HUES64 (cell line): Measurements from ENCODE around the gene PCDHGA11.
A peak's percentile ranks its signal among the peaks of the same experiment; 100 is the strongest.
"Not testable (repeated sequence)": the region's sequence is repeated elsewhere in the genome, so short reads cannot be mapped to it uniquely, and the experiment has no call there.

Source experiments
- H3K27ac ChIP-seq: 2 replicates; pipeline ENCODE4 v1.7.0; 2013; ENCODE audit warnings: low read depth, low read length, inconsistent platforms
- H3K27me3 ChIP-seq: 2 replicates; pipeline ENCODE4 v1.6.1; 2013; ENCODE audit warnings: mild to moderate bottlenecking, low read length; ENCODE audit not compliant: insufficient read depth
- H3K36me3 ChIP-seq: 2 replicates; pipeline ENCODE4 v1.6.1; 2013; ENCODE audit warnings: mild to moderate bottlenecking, low read length; ENCODE audit not compliant: insufficient read depth
- H3K4me1 ChIP-seq: 2 replicates; pipeline ENCODE4 v1.6.1; 2013; ENCODE audit warnings: mild to moderate bottlenecking, low read length, moderate library complexity; ENCODE audit not compliant: insufficient read depth
- H3K4me3 ChIP-seq: 2 replicates; pipeline ENCODE4 v1.5.1; 2013; ENCODE audit warnings: mild to moderate bottlenecking, low read length, moderate library complexity
- H3K9ac ChIP-seq: 2 replicates; pipeline ENCODE4 v1.6.1; 2013; ENCODE audit warnings: mild to moderate bottlenecking, low read depth, low read length
- H3K9me3 ChIP-seq: 2 replicates; pipeline ENCODE4 v1.6.1; 2013; ENCODE audit warnings: low read depth, low read length; ENCODE audit not compliant: insufficient read depth
- WGBS: fragments of 150-250, 120-280 bp; methylation state at CpG from one replicate; pipeline ENCODE4 v1.1.7; 2013; ENCODE audit warnings: missing lambda C conversion rate; 5-methylcytosine and 5-hydroxymethylcytosine counted together

PCDHGA11 gene

GRCh38 chr5:141388661-141389060, 32.2 kb upstream of the PCDHGA11 start:
- Histone ChIP-seq H3K4me1 (no peaks in the 10 kb centered on the region), H3K27me3 (no peaks in the 10 kb centered on the region), H3K9ac (no peak overlapping the region), H3K36me3 (peaks cover 28% of the 10 kb centered on the region; the same call in 1 of the 2 replicates), H3K27ac (no peak overlapping the region), H3K4me3 (peak overlapping the region; percentile 12; the same call in 1 of the 2 replicates), H3K9me3 (peaks cover 77% of the 10 kb centered on the region)
- WGBS, result 94% methylated on average over 10 of the region's 10 CpGs

DNA sequence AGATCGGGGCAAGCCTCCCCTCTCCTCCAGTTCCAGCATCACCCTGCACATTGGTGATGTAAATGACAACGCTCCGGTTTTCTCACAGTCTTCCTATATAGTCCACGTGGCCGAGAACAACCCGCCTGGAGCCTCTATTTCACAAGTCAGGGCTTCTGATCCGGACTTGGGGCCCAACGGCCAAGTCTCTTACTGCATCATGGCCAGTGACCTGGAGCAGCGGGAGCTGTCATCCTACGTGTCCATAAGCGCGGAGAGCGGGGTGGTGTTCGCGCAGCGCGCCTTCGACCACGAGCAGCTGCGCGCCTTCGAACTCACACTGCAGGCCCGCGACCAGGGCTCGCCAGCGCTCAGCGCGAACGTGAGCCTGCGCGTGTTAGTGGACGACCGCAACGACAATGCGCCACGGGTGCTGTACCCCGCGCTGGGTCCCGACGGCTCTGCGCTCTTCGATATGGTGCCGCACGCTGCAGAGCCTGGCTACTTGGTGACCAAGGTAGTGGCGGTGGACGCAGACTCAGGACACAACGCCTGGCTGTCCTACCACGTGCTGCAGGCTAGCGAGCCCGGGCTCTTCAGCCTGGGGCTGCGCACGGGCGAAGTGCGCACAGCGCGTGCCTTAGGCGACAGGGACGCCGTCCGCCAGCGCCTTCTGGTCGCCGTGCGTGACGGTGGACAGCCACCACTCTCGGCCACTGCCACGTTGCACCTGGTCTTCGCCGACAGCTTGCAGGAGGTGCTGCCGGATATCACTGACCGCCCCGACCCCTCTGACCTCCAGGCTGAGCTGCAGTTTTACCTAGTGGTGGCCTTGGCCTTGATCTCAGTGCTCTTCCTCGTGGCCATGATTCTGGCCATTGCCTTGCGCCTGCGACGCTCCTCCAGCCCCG, 31.5 kb upstream of the PCDHGA11 start:
- H3K9ac ChIP-seq, result no peak overlapping the region
- H3K36me3 ChIP-seq, result peaks cover 28% of the 10 kb centered on the region; the same call in 1 of the 2 replicates
- H3K27me3 ChIP-seq, result no peaks in the 10 kb centered on the region
- H3K9me3 ChIP-seq, result peaks cover 78% of the 10 kb centered on the region
- H3K4me3 ChIP-seq, result peak overlapping the region; percentile 12; the same call in 1 of the 2 replicates
- H3K4me1 ChIP-seq, result no peaks in the 10 kb centered on the region
- no peak overlapping the region for H3K27ac ChIP-seq
- 97% methylated on average over 77 of the region's 77 CpGs for WGBS

- H3K27me3 ChIP-seq, result no peaks in the 10 kb centered on the region
- H3K27ac ChIP-seq, result no peak within 1 kb of the TSS
- no peak within 1 kb of the TSS for H3K4me3 ChIP-seq
- no peaks in the 10 kb centered on the region for H3K4me1 ChIP-seq
- H3K36me3 ChIP-seq, result peaks cover 28% of the 10 kb centered on the region; the same call in 1 of the 2 replicates
- WGBS, result 96% methylated on average over 37 of the region's 38 CpGs
- no peak within 1 kb of the TSS for H3K9ac ChIP-seq
- H3K9me3 ChIP-seq, result peaks cover 85% of the 10 kb centered on the region
Observed at GRCh38 chr5:141392429-141393198, 28.2 kb upstream of the PCDHGA11 start, which contains the start of gene PCDHGA8. Gene PCDHGA8, plus strand, starts transcription at chr5:141392633. Its CDS starts 181 bp downstream, at chr5:141392814.

DNA sequence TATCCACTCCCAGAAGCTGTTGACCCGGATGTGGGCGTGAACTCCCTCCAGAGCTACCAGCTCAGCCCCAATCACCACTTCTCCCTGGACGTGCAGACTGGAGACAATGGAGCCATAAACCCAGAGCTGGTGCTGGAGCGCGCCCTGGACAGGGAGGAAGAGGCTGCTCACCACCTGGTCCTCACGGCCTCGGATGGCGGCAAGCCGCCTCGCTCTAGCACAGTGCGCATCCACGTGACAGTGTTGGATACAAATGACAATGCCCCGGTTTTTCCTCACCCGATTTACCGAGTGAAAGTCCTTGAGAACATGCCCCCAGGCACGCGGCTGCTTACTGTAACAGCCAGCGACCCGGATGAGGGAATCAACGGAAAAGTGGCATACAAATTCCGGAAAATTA, 27.6 kb upstream of the PCDHGA11 start:
- H3K9me3 ChIP-seq, result peaks cover 85% of the 10 kb centered on the region
- H3K27me3 ChIP-seq, result no peaks in the 10 kb centered on the region
- H3K27ac ChIP-seq, result no peak overlapping the region
- H3K4me1 ChIP-seq, result no peaks in the 10 kb centered on the region
- WGBS, result 94% methylated on average over 21 of the region's 21 CpGs
- no peak overlapping the region for H3K9ac ChIP-seq
- no peak overlapping the region for H3K4me3 ChIP-seq
- peaks cover 28% of the 10 kb centered on the region; the same call in 1 of the 2 replicates for H3K36me3 ChIP-seq

GRCh38 chr5:141394401-141395187, 26.3 kb upstream of the PCDHGA11 start:
- not testable (repeated sequence) for H3K4me1 ChIP-seq, H3K9ac ChIP-seq, H3K27ac ChIP-seq, H3K27me3 ChIP-seq, H3K4me3 ChIP-seq
- 95% methylated on average over 41 of the region's 53 CpGs for WGBS
- peaks cover 84% of the 10 kb centered on the region for H3K9me3 ChIP-seq
- H3K36me3 ChIP-seq, result peaks cover 22% of the 10 kb centered on the region; the same call in 1 of the 2 replicates

- WGBS, result 74% methylated on average over 21 of the region's 43 CpGs
- peak within 1 kb of the TSS; percentile 40; the same call in 1 of the 2 replicates for H3K9ac ChIP-seq
- H3K9me3 ChIP-seq, result peaks cover 65% of the 10 kb centered on the region
- H3K27me3 ChIP-seq, H3K4me1 ChIP-seq, H3K36me3 ChIP-seq, H3K27ac ChIP-seq: not testable (repeated sequence)
- peak within 1 kb of the TSS; percentile 41 for H3K4me3 ChIP-seq
Observed at GRCh38 chr5:141397756-141398551, 22.9 kb upstream of the PCDHGA11 start, which contains the start of gene PCDHGB5. Gene PCDHGB5, plus strand, starts transcription at chr5:141397947. Its CDS starts 181 bp downstream, at chr5:141398128.

GRCh38 chr5:141398608-141399007, 22.2 kb upstream of the PCDHGA11 start:
- Histone ChIP-seq H3K27me3 (no peaks in the 10 kb centered on the region), H3K9ac (no peak overlapping the region), H3K36me3 (peaks cover 1% of the 10 kb centered on the region; the same call in 1 of the 2 replicates), H3K27ac (no peak overlapping the region), H3K4me1 (no peaks in the 10 kb centered on the region), H3K9me3 (peaks cover 62% of the 10 kb centered on the region), H3K4me3 (no peak overlapping the region)
- 94% methylated on average over 15 of the region's 15 CpGs for WGBS

DNA sequence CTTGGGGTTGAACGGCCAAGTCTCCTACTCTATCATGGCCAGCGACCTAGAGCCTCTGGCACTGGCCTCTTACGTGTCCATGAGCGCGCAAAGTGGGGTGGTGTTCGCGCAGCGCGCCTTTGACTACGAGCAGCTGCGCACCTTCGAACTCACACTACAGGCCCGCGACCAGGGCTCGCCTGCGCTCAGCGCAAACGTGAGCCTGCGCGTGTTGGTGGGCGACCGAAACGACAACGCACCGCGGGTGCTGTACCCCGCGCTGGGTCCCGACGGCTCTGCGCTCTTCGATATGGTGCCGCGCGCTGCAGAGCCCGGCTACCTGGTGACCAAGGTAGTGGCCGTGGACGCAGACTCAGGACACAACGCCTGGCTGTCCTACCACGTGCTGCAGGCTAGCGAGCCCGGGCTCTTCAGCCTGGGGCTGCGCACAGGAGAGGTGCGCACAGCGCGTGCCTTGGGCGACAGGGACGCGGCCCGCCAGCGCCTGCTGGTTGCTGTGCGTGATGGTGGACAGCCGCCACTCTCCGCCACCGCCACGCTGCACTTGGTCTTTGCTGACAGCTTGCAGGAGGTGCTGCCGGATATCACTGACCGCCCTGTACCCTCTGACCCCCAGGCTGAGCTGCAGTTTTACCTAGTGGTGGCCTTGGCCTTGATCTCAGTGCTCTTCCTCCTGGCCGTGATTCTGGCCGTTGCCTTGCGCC, 21.1 kb upstream of the PCDHGA11 start:
- no peaks in the 10 kb centered on the region; the same call in 1 of the 2 replicates for H3K36me3 ChIP-seq
- 97% methylated on average over 61 of the region's 61 CpGs for WGBS
- H3K9ac ChIP-seq, result no peak overlapping the region
- peaks cover 52% of the 10 kb centered on the region for H3K9me3 ChIP-seq
- H3K4me1 ChIP-seq, result no peaks in the 10 kb centered on the region
- H3K27ac ChIP-seq, result no peak overlapping the region
- H3K27me3 ChIP-seq, result no peaks in the 10 kb centered on the region
- H3K4me3 ChIP-seq, result no peak overlapping the region

DNA sequence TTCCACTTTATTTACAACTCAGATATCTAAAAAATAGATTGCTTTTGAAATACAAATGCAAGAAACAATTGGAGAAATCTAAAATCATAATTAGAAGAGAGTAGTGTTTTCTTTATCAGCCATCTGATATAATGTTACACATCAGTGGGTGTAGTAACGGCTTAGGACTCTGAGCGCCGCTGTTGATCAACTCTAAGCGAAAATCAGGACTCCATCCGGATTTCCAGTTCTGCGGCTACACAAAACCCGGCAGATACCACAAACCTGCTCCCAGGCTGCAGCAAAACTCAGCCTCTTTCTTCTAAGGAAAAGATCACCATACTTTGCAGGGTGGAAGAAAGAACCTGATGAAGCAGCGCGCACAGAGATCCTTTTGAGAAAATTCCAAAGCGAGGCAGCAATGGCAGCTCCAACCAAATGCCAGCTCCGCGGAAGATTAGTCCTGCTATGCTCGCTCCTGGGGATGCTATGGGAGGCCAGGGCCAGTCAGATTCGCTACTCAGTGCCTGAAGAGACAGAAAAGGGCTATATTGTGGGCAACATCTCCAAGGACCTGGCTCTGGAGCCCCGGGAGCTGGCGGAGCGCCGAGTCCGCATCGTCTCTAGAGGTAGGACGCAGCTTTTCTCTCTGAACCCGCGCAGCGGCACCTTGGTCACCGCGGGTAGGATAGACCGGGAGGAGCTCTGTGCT, 18.2 kb upstream of the PCDHGA11 start, which contains the start of gene PCDHGA9:
PCDHGA9 (plus strand) TSS at position 226 of the 691 bp plus-strand sequence; CDS start at position 401, 175 bp downstream.
- H3K9me3 ChIP-seq, result peaks cover 30% of the 10 kb centered on the region
- H3K36me3 ChIP-seq, result no peaks in the 10 kb centered on the region; the same call in 1 of the 2 replicates
- H3K27ac ChIP-seq, result no peak within 1 kb of the TSS
- no peak within 1 kb of the TSS for H3K9ac ChIP-seq
- H3K27me3 ChIP-seq, result no peaks in the 10 kb centered on the region
- no peak within 1 kb of the TSS for H3K4me3 ChIP-seq
- H3K4me1 ChIP-seq, result no peaks in the 10 kb centered on the region
- 94% methylated on average over 27 of the region's 27 CpGs for WGBS
